ENCODE data around the gene SCARF1. TPM values are rescaled to one million over a fixed set of nuclear protein-coding genes. Genes with fewer than 3 reads are reported as not detected.

The SCARF1 gene
- total and polyA plus RNA-seq, 2 experiments from 2014 or later, result 0.14 TPM; not detected in 1

DNA sequence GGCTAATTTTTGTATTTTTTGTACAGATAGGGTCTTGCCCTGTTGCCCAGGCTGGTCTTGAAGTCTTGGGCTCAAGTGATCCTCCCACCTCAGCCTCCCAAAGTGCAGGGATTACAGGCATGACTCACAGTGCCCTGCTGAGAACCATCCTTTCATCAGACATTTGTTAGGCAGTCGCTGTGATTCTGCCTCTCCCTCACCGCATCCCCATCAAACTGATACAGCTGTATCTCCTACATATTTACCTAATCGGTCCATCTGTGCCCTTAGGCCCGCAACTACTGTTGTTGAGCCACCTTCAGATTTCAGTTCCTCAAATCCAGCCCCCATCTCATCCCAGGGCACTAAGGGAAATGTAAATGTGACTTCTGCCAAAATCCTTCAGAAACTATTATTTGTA is 14.9 kb downstream of the SCARF1 start:
- H3K4me1 ChIP-seq (ENCODE audit: insufficient read depth), result no peaks in the 10 kb centered on the region
- no peaks in the 10 kb centered on the region for H3K9me2 ChIP-seq (ENCODE audit: insufficient read depth)
- no peak overlapping the region for H3K27ac ChIP-seq
- no peaks in the 10 kb centered on the region for H3K27me3 ChIP-seq (replicated peaks; ENCODE audit: insufficient read depth)
- no peaks in the 10 kb centered on the region for H3K9me3 ChIP-seq (ENCODE audit: low read depth)
- H2AFZ ChIP-seq, result no peak overlapping the region
- 81 to 90% methylated on average over 4 of the region's 4 CpGs for WGBS, 2 experiments (ENCODE audit: low coverage in 1 of 2, low lambda C conversion rate in 2 of 2, missing lambda C conversion rate in 2 of 2)
- H3F3A ChIP-seq (ENCODE audit: insufficient read depth), result no peaks in the 10 kb centered on the region
- no peak overlapping the region for H3K4me2 ChIP-seq (ENCODE audit: unreplicated experiment)
- no peaks in the 10 kb centered on the region for H3K36me3 ChIP-seq (ENCODE audit: low read depth)
- TF ChIP-seq EZH2 (IDR thresholded peaks at IDR 0.05; ENCODE audit: insufficient read depth, poor library complexity, severe bottlenecking), result no peak
- H4K20me1 ChIP-seq (ENCODE audit: insufficient read depth), result no peaks in the 10 kb centered on the region
- no peak overlapping the region for H3K9ac ChIP-seq
- in situ Hi-C loops (cut with MboI), result no loop called here
- H3K4me3 ChIP-seq, result no peak overlapping the region
- H3K79me2 ChIP-seq (ENCODE audit: insufficient read depth), result no peaks in the 10 kb centered on the region
- peak; percentile 32 for DNase-seq

GRCh38 chr17:1629504-1630310 is 15.8 kb downstream of the SCARF1 start:
- peak overlapping the region; percentile 80 for H2AFZ ChIP-seq
- TF ChIP-seq EZH2 (IDR thresholded peaks at IDR 0.05; ENCODE audit: insufficient read depth, poor library complexity, severe bottlenecking), result no peak
- TF ChIP-seq EZH2phosphoT487 (IDR thresholded peaks at IDR 0.05; ENCODE audit: insufficient read depth, low read depth), result no peak
- DNase-seq, result peak; percentile 64
- no peaks in the 10 kb centered on the region for H3K4me1 ChIP-seq (ENCODE audit: insufficient read depth)
- H3K9me3 ChIP-seq (ENCODE audit: low read depth), result no peaks in the 10 kb centered on the region
- peak overlapping the region; percentile 79 for H3K4me3 ChIP-seq
- in situ Hi-C loops (cut with MboI), result no loop called here
- no peaks in the 10 kb centered on the region for H3K9me2 ChIP-seq (ENCODE audit: insufficient read depth)
- no peaks in the 10 kb centered on the region for H3K36me3 ChIP-seq (ENCODE audit: low read depth)
- no peaks in the 10 kb centered on the region for H3K79me2 ChIP-seq (ENCODE audit: insufficient read depth)
- no peaks in the 10 kb centered on the region for H3F3A ChIP-seq (ENCODE audit: insufficient read depth)
- 7 to 9% methylated on average over 43 to 45 of the region's 45 CpGs for WGBS, 2 experiments (ENCODE audit: low coverage in 1 of 2, low lambda C conversion rate in 2 of 2, missing lambda C conversion rate in 2 of 2)
- peak overlapping the region; percentile 93 for H3K9ac ChIP-seq
- no peaks in the 10 kb centered on the region for H3K27me3 ChIP-seq (replicated peaks; ENCODE audit: insufficient read depth)
- no peak overlapping the region for H3K27ac ChIP-seq
- H3K4me2 ChIP-seq (ENCODE audit: unreplicated experiment), result peak overlapping the region; percentile 96
- H4K20me1 ChIP-seq (ENCODE audit: insufficient read depth), result no peaks in the 10 kb centered on the region

DNA sequence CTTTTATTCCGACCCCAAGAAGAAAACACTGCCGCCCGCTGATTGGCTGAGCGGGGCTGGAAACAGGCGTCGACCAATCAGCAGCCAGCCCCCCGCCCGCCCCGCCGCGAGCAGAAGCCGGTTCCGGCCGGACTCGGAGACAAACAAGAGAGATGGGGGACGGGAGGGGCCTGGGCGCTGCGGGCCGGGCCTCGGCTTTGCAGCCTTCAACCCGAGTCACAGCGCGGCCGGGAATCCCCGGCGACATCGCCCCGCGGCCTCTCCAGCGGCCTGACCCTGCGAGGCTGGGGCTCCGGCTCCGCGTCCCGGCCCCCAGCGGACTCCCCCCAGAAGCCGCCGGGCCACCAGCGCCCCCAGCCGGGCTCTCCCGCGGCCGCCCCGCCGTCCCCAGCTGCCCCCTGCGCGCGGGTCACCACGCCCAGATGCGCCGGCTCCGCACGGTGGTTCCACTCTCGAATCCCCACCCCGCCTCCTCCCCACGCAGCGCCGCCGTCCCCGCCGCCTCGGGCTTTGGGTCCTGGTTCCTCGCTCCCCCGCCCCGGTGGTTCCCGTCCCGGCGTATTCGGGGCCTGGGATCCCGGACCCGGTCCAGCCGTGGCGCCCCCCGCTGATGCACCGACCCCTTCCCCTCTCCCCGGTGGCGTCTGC is 16.6 kb downstream of the SCARF1 start:
- no peak for TF ChIP-seq EZH2phosphoT487 (IDR thresholded peaks at IDR 0.05; ENCODE audit: insufficient read depth, low read depth)
- no peak for TF ChIP-seq EZH2 (IDR thresholded peaks at IDR 0.05; ENCODE audit: insufficient read depth, poor library complexity, severe bottlenecking)
- peak overlapping the region; percentile 93 for H3K9ac ChIP-seq
- H3K9me2 ChIP-seq (ENCODE audit: insufficient read depth), result no peaks in the 10 kb centered on the region
- H3K4me2 ChIP-seq (ENCODE audit: unreplicated experiment), result peak overlapping the region; percentile 96
- peak overlapping the region; percentile 79 for H3K4me3 ChIP-seq
- H3K79me2 ChIP-seq (ENCODE audit: insufficient read depth), result no peaks in the 10 kb centered on the region
- WGBS, 2 experiments (ENCODE audit: low coverage in 1 of 2, low lambda C conversion rate in 2 of 2, missing lambda C conversion rate in 2 of 2), result 1% methylated on average over 20 to 56 of the region's 77 CpGs
- H3K4me1 ChIP-seq (ENCODE audit: insufficient read depth), result no peaks in the 10 kb centered on the region
- H3F3A ChIP-seq (ENCODE audit: insufficient read depth), result no peaks in the 10 kb centered on the region
- no peaks in the 10 kb centered on the region for H3K9me3 ChIP-seq (ENCODE audit: low read depth)
- no peaks in the 10 kb centered on the region for H3K36me3 ChIP-seq (ENCODE audit: low read depth)
- peak overlapping the region; percentile 80 for H2AFZ ChIP-seq
- in situ Hi-C loops (cut with MboI), result no loop called here
- H3K27ac ChIP-seq, result peak overlapping the region; percentile 81
- peak; percentile 96 for DNase-seq
- H4K20me1 ChIP-seq (ENCODE audit: insufficient read depth), result no peaks in the 10 kb centered on the region
- no peaks in the 10 kb centered on the region for H3K27me3 ChIP-seq (replicated peaks; ENCODE audit: insufficient read depth)

DNA sequence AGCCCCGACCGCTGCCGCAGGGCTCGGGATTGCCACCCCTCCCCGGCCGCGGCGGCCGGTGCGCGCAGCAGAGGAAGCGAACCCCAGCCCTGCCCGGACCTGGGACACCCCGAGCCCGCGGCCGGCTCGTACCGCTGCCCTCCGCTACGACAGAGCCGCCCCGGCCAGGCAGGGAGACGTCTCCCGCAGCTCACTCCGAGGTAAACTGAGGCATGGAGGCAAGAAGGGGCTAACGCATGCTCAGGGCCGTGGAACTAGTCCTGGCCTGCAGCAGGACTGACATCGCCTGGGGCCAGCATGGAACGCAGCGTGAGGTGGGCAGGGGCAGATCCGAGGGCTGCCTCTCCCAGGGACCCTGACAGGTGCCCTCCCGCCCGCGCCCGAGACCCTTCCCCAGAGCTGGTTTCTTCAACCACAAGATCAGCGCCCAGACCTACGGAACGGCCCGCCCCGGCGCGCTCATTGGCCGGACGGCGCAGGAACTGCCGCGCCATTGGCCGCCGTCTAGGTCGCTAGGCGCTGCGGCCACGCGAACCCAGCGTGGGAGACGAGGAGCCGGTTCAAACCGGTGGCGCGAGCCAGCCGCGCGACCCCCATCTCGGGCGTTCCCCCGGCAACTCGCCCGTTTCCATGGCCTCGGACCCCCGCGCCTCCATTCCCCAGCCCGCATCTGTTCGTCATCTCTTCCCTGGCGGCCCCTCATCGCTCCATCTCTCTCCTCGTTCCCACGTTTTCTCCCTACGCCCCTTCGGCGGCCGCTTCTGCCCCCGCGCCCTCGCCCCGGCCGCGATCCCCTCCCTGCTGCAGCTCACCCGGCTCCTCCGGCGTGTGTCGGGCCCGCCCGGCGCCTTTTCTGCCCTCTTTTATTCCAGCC is 17.3 kb downstream of the SCARF1 start, which contains the start of gene SLC43A2:
SLC43A2 (minus strand) TSS at position 853 of the 874 bp plus-strand sequence. CDS start 960 bp downstream, outside the sequence.
- Histone ChIP-seq H3K9me3 (ENCODE audit: low read depth) (no peaks in the 10 kb centered on the region), H3K4me2 (ENCODE audit: unreplicated experiment) (peak within 1 kb of the TSS; percentile 96), H3K9ac (peak within 1 kb of the TSS; percentile 93), H2AFZ (peak within 1 kb of the TSS; percentile 80), H4K20me1 (ENCODE audit: insufficient read depth) (no peaks in the 10 kb centered on the region), H3K4me1 (ENCODE audit: insufficient read depth) (no peaks in the 10 kb centered on the region), H3K79me2 (ENCODE audit: insufficient read depth) (no peaks in the 10 kb centered on the region), H3F3A (ENCODE audit: insufficient read depth) (no peaks in the 10 kb centered on the region), H3K4me3 (peak within 1 kb of the TSS; percentile 79), H3K27me3 (replicated peaks; ENCODE audit: insufficient read depth) (no peaks in the 10 kb centered on the region), H3K27ac (peak within 1 kb of the TSS; percentile 81), H3K36me3 (ENCODE audit: low read depth) (no peaks in the 10 kb centered on the region), H3K9me2 (ENCODE audit: insufficient read depth) (no peaks in the 10 kb centered on the region)
- WGBS, 2 experiments (ENCODE audit: low coverage in 1 of 2, low lambda C conversion rate in 2 of 2, missing lambda C conversion rate in 2 of 2), result 1% methylated on average over 40 to 81 of the region's 95 CpGs
- in situ Hi-C loops (cut with MboI), result no loop called here
- TF ChIP-seq EZH2phosphoT487 (IDR thresholded peaks at IDR 0.05; ENCODE audit: insufficient read depth, low read depth) (no peak), EZH2 (IDR thresholded peaks at IDR 0.05; ENCODE audit: insufficient read depth, poor library complexity, severe bottlenecking) (no peak)
- DNase-seq, result peak; percentile 93

Data from GM23248 (cell line).